ENCODE measurements around the gene NR2C2. TPM values are rescaled to one million over a fixed set of nuclear protein-coding genes. Genes with fewer than 3 reads are reported as not detected.
A peak's percentile ranks its signal among the peaks of the same experiment; 100 is the strongest.
"Not testable (repeated sequence)": the region's sequence is repeated elsewhere in the genome, so short reads cannot be mapped to it uniquely, and the experiment has no call there.

NR2C2 gene
- total RNA-seq = 10 to 100 TPM; 33.8 to 41.3 TPM

DNA sequence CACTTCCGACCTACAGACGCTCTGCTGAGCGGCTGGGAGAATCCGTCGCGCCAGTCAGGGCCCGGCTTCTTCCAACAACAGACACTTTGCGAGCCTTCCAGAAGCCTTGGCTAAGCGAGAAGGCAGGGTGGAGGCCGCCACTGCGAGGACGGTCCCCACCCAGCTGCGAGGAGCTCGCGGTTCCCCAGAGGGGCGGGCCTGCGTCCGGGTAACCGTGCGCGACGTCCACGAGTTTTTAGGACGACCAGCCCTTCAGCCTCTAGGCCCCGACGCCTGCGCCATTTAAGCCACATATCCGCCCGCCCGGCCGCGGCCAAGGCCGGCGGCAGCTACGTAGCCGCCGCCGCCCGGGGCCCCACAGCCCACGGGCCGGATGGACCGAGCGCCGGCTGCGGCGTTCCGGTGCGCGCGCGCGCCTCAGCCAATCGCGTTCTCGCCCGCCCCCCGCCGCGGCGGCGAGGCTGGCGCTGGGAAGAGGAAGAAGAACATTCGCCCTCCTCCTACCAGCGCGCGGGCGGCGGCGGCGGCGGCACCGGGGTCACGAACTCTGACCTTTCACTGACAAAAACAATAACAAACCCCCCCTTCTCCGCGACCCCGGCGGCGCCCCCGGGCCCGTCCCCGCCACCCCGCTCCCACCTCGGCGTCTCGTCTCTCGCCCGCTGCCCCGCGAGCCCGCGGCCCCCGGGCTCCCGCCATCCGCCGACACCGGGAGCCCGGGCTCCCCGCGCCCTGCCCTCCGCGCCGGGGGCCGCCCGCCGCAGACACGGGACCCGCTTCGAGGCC lies at the start of gene NR2C2:
Gene NR2C2, plus strand, starts transcription at position 484 of the 786 bp plus-strand sequence. CDS start 56,332 bp downstream, outside the sequence.
- Histone ChIP-seq H3K4me1 (peaks cover 5% of the 10 kb centered on the region), H3K9me3 (no peaks in the 10 kb centered on the region), H3K9ac (ENCODE audit: low read depth in 2 of 2, low read length in 2 of 2) (peak within 1 kb of the TSS; percentile 89 to 97), H3K36me3 (no peaks in the 10 kb centered on the region), H3K4me3 (peak within 1 kb of the TSS; percentile 74), H3K27me3 (no peaks in the 10 kb centered on the region), H3K27ac (peak within 1 kb of the TSS; percentile 99)
- DNase-seq = peak; percentile 91
- TF ChIP-seq, protein P1, sequence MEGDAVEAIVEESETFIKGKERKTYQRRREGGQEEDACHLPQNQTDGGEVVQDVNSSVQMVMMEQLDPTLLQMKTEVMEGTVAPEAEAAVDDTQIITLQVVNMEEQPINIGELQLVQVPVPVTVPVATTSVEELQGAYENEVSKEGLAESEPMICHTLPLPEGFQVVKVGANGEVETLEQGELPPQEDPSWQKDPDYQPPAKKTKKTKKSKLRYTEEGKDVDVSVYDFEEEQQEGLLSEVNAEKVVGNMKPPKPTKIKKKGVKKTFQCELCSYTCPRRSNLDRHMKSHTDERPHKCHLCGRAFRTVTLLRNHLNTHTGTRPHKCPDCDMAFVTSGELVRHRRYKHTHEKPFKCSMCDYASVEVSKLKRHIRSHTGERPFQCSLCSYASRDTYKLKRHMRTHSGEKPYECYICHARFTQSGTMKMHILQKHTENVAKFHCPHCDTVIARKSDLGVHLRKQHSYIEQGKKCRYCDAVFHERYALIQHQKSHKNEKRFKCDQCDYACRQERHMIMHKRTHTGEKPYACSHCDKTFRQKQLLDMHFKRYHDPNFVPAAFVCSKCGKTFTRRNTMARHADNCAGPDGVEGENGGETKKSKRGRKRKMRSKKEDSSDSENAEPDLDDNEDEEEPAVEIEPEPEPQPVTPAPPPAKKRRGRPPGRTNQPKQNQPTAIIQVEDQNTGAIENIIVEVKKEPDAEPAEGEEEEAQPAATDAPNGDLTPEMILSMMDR (IDR thresholded peaks at IDR 0.05) = no peak
- intact Hi-C loops (cut with DNase I) = no loop called here

DNA sequence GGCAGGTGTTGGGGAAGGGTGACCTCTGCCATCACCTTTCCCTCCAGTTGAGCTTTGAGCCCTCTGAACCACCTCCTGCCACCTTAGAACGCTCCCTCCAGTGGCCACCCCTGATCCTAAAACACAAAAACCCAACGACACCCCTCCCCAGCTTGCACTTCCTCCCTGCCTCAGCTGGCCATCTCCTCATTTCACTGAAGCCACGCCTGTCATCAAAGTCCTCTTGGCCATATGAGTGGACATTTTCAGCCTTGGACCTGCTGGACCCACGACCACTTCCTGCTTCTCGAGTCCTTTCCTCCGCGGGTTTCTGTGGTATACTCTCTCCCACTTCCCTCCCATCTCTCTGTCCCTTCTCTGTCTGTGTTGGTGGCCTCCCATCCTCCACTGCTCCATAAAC lies 48.5 kb upstream of the NR2C2 start:
- H3K27me3 ChIP-seq = no peaks in the 10 kb centered on the region

DNA sequence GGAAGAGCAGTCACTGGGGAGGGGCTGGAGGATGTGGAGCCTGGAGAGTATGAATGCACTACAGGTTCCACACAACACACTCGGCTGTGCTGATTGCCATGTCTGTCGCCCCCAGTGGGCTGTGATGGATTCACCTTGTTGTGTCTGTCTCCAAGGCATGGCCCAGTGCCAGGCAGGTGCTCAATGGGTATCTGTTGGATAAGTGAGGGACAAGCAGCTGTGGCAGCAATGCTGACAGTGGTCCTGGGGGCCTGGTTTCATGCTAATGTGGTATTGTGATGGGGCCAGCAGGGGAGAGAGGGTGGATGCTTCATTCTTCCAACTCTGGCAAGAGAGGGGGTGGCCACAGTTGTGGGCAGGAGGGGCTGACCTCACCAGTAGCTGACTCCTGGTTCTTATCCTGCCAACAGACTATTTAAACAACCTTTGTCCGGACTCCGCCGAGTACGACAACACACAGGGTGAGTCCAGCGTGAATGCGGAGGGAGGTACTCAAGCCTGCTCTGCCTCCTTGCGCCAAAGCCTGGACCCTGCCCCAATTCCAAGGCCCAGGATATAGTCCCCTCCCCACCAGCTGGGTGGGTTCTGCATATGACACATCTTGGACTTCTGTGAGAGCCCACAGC lies 47.3 kb upstream of the NR2C2 start:
- Histone ChIP-seq H3K4me1 (no peaks in the 10 kb centered on the region), H3K36me3 (no peaks in the 10 kb centered on the region), H3K27ac (no peak overlapping the region), H3K4me3 (no peak overlapping the region), H3K9me3 (no peaks in the 10 kb centered on the region), H3K9ac (ENCODE audit: low read depth in 2 of 2, low read length in 2 of 2) (no peak overlapping the region), H3K27me3 (no peaks in the 10 kb centered on the region)
- DNase-seq = peak; percentile 40
- intact Hi-C loops (cut with DNase I) = no loop called here
- TF ChIP-seq, protein P1 (IDR thresholded peaks at IDR 0.05) = no peak

More for the DNA sequence above, 48.5 kb upstream of the NR2C2 start:
- Histone ChIP-seq H3K27ac (no peak overlapping the region), H3K4me1 (no peaks in the 10 kb centered on the region), H3K9ac (ENCODE audit: low read depth in 2 of 2, low read length in 2 of 2) (no peak overlapping the region), H3K4me3 (no peak overlapping the region), H3K9me3 (no peaks in the 10 kb centered on the region), H3K36me3 (no peaks in the 10 kb centered on the region)
- intact Hi-C loops (cut with DNase I) = no loop called here
- TF ChIP-seq, protein P1 (IDR thresholded peaks at IDR 0.05) = no peak
- no peak for DNase-seq

DNA sequence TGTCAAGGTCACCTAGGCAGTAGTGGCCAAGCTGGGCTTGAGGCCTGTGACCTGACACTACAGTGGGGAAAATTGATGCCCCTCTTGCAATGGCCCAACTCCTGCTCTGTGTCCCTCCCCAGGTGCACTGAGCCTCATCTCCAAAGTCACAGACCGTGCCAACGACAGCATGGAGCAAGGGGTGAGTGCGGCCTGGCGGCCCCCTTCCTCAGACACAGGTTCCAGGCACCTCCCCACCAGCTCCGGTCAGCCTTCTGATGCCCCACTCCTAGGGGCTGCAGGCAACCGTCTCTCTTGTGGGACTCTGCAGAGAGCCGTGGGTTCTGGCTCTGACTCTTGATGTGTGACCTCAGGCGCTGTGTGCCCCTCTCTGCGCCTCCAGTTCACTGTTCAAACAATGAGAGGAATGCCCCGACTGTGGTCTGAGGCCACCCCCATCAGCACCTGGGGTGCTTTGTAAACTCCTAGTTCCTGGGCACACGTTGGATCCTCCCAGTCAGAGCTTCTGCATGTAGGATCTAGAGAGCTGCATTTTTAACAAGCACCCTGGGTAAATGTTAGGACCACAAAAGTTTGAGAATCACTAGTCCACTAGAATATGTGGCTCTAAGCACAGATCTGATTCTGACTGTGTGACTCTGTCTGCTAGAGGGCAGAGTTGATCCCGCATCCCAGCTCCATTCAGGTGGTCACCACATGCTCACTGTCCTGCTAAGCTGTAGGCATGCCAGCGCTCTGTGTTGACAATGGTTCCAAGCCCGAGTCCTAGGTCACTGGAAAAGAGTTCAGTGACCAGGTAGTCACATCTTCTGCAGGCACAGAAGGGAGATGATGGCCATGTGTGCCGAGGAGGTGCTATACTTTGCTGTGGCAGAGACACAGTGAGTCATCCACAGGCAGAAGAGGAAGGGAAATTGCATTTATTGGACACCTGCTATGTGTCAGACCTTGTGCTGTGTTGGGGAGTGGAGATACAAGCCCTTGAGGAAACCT lies 46.2 kb upstream of the NR2C2 start:
- intact Hi-C loops (cut with DNase I) = no loop called here
- H3K36me3 ChIP-seq = no peaks in the 10 kb centered on the region
- TF ChIP-seq, protein P1 (IDR thresholded peaks at IDR 0.05) = no peak
- no peaks in the 10 kb centered on the region for H3K9me3 ChIP-seq
- H3K27ac ChIP-seq = no peak overlapping the region
- no peak overlapping the region for H3K4me3 ChIP-seq
- no peaks in the 10 kb centered on the region for H3K27me3 ChIP-seq
- DNase-seq = no peak
- no peak overlapping the region for H3K9ac ChIP-seq (ENCODE audit: low read depth in 2 of 2, low read length in 2 of 2)
- no peaks in the 10 kb centered on the region for H3K4me1 ChIP-seq

DNA sequence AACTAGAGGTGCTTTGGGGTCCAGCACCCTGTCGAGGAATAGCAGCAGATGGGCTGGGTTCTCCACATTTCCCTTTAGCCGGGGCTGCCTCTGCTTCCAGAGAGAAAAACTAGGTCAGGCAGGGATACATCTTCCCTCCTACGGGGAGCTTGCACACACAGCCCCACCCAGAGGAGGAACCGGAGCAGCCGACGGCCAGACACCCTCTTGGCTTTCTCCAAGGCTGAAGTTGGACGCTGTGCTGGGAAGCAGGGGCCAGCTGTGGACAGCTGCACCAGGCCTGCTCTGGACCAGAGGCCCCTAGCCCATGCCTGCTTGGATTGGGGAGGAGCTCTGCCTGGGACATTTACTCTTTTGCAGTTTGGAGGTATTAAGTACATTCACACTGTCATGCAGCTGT lies 44.7 kb upstream of the NR2C2 start:
- H3K27ac ChIP-seq = no peak overlapping the region
- H3K36me3 ChIP-seq = no peaks in the 10 kb centered on the region
- H3K9ac ChIP-seq (ENCODE audit: low read depth in 2 of 2, low read length in 2 of 2) = no peak overlapping the region
- TF ChIP-seq, protein P1 (IDR thresholded peaks at IDR 0.05) = no peak
- no peak overlapping the region for H3K4me3 ChIP-seq
- no peaks in the 10 kb centered on the region for H3K27me3 ChIP-seq
- intact Hi-C loops (cut with DNase I) = no loop called here
- DNase-seq = peak; percentile 47
- no peaks in the 10 kb centered on the region for H3K4me1 ChIP-seq
- no peaks in the 10 kb centered on the region for H3K9me3 ChIP-seq

DNA sequence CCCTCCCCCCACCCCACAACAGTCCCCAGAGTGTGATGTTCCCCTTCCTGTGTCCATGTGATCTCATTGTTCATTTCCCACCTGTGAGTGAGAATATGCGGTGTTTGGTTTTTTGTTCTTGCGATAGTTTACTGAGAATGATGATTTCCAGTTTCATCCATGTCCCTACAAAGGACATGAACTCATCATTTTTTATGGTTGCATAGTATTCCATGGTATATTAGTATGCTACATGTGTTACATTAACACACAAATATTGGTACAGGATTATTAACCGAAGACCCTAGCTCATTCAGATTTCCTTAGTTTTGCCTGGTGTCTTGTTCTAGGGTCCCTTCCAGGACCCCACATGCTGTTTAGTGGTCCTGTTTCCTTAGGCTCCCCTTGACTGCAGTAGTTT lies 43.9 kb upstream of the NR2C2 start:
- H3K4me3 ChIP-seq; H3K9ac ChIP-seq (ENCODE audit: low read depth in 2 of 2, low read length in 2 of 2); H3K36me3 ChIP-seq; H3K27me3 ChIP-seq; H3K27ac ChIP-seq; H3K9me3 ChIP-seq; intact Hi-C loops (cut with DNase I); DNase-seq; H3K4me1 ChIP-seq: not testable (repeated sequence)
